Measurements from ENCODE around the gene ZNF438.

ZNF438 gene

DNA sequence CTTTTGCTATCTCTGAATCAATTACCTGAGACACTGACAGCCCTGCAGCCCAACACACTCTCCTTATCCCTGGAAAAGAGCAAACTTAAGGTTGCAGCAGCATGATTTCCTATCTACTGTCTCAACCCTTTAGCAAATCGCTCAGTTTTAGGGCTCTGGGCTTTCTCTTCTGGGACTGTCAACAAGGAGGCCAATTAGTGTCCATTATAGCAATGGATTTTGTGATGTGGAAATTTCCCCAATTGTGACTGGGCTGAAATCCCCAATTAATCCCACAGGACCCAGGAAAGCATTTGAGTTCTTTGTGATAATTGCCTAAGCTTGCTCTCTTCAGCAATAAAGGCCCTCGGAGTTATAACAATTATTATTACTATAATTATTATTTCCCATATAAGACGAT is 197.0 kb downstream of the ZNF438 start:
- no peaks in the 10 kb centered on the region for H3K79me2 ChIP-seq (ENCODE audit: insufficient read depth, low read depth)
- H2AFZ ChIP-seq (ENCODE audit: low read depth): no peak overlapping the region
- TF ChIP-seq, protein P1, sequence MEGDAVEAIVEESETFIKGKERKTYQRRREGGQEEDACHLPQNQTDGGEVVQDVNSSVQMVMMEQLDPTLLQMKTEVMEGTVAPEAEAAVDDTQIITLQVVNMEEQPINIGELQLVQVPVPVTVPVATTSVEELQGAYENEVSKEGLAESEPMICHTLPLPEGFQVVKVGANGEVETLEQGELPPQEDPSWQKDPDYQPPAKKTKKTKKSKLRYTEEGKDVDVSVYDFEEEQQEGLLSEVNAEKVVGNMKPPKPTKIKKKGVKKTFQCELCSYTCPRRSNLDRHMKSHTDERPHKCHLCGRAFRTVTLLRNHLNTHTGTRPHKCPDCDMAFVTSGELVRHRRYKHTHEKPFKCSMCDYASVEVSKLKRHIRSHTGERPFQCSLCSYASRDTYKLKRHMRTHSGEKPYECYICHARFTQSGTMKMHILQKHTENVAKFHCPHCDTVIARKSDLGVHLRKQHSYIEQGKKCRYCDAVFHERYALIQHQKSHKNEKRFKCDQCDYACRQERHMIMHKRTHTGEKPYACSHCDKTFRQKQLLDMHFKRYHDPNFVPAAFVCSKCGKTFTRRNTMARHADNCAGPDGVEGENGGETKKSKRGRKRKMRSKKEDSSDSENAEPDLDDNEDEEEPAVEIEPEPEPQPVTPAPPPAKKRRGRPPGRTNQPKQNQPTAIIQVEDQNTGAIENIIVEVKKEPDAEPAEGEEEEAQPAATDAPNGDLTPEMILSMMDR (conservative IDR thresholded peaks at IDR 0.05; ENCODE audit: low read depth, low read length): no peak
- H3K4me2 ChIP-seq: no peak overlapping the region
- H4K20me1 ChIP-seq (ENCODE audit: insufficient read depth): no peaks in the 10 kb centered on the region
- no peaks in the 10 kb centered on the region for H3K36me3 ChIP-seq (ENCODE audit: insufficient read depth)
- H3K4me1 ChIP-seq (ENCODE audit: low read depth, poor library complexity, severe bottlenecking): no peaks in the 10 kb centered on the region
- H3K4me3 ChIP-seq (IDR thresholded peaks at IDR 0.05; ENCODE audit: insufficient read depth, low read depth, low read length): no peak overlapping the region
- no peak overlapping the region for H3K27ac ChIP-seq
- no peak overlapping the region for H3K9ac ChIP-seq
- no peaks in the 10 kb centered on the region for H3K27me3 ChIP-seq (ENCODE audit: insufficient read depth, low read depth)

DNA sequence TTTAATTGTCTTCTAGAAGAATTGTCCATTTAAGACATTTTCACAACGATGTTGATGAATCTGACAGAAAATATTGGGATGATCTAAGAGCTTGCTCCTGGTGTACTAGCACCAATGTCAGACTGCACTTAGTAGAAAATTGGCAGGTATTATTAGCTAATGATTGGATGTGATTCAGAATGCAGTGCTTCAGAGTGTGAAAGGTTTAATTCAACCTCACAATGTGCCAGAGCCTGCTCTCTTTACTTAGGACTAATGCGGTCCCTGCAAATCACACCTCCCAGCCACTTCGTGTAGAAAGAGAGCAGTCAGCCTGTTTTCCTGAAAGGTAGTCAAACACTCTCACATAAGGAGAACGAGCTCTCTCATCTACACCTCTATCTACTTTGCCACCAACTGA is 197.5 kb downstream of the ZNF438 start:
- Histone ChIP-seq H4K20me1 (ENCODE audit: insufficient read depth) (no peaks in the 10 kb centered on the region), H3K4me3 (IDR thresholded peaks at IDR 0.05; ENCODE audit: insufficient read depth, low read depth, low read length) (no peak overlapping the region), H3K4me2 (no peak overlapping the region), H3K36me3 (ENCODE audit: insufficient read depth) (no peaks in the 10 kb centered on the region), H3K79me2 (ENCODE audit: insufficient read depth, low read depth) (no peaks in the 10 kb centered on the region), H2AFZ (ENCODE audit: low read depth) (no peak overlapping the region), H3K4me1 (ENCODE audit: low read depth, poor library complexity, severe bottlenecking) (no peaks in the 10 kb centered on the region), H3K27ac (no peak overlapping the region), H3K9ac (no peak overlapping the region), H3K27me3 (ENCODE audit: insufficient read depth, low read depth) (no peaks in the 10 kb centered on the region)
- TF ChIP-seq, protein P1 (conservative IDR thresholded peaks at IDR 0.05; ENCODE audit: low read depth, low read length): no peak

DNA sequence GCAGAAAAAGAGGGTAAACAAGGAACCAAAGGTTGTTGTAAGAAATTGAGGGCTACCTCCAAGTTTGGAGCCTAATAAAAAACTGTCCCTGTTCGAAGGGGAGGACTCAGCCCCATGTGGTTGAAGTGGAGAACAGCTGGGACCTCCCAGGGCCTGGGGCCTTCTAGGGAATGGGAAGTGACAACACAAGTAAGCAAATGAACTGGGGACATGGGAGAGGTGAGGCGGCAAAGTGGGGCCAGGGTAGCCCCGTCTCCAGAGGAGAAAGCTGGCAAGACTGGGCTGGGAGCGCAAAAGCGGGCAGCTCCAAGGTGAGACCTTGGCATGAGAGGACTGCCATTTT is 198.1 kb downstream of the ZNF438 start:
- Histone ChIP-seq H3K4me1 (ENCODE audit: low read depth, poor library complexity, severe bottlenecking) (no peaks in the 10 kb centered on the region), H3K36me3 (ENCODE audit: insufficient read depth) (no peaks in the 10 kb centered on the region), H3K27me3 (ENCODE audit: insufficient read depth, low read depth) (no peaks in the 10 kb centered on the region), H4K20me1 (ENCODE audit: insufficient read depth) (no peaks in the 10 kb centered on the region), H3K79me2 (ENCODE audit: insufficient read depth, low read depth) (no peaks in the 10 kb centered on the region), H3K9ac (no peak overlapping the region), H3K4me3 (IDR thresholded peaks at IDR 0.05; ENCODE audit: insufficient read depth, low read depth, low read length) (no peak overlapping the region), H3K4me2 (no peak overlapping the region), H2AFZ (ENCODE audit: low read depth) (no peak overlapping the region), H3K27ac (no peak overlapping the region)
- TF ChIP-seq, protein P1 (conservative IDR thresholded peaks at IDR 0.05; ENCODE audit: low read depth, low read length): no peak

DNA sequence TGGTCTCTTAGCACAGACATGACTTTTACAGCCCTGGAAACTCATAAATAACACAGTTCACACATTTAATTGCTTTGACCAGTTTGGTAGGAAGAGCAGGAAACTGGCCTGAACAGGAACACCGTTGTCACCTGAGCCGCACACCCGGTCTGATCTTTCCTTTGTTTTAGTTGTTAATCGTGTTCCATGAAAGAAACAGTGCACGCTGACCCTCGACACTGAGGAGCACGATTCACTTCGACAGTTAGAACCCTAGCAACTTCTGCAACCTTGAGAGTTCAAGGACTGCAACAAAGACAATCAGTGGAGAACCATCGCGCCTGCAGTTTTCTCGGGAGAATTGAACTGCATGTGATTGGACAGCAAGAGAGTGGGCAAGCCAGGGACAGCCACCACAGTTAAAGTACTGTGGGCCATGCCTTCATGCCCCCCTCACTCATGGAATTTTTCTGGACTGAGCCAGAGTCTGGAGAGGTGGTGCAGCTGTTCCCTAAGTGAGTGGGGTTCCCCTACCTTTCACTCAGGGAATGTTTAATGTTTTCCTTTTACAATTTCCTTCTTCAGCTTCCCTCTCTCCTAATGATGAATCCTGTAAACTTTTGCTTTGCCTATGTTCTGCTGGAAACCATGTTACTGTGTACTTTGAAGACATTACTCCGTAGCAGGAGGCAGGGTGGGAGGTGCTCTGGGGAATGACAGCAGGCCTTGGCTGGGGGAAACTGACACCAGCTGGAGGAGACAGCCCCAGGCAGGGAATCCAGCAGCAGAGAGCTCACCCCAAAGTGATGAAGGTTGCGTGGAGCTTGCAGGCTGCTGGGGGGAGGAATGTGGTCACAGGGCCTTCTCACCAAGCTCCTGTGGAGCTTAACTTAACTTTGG is 198.7 kb downstream of the ZNF438 start:
- H3K79me2 ChIP-seq (ENCODE audit: insufficient read depth, low read depth): no peaks in the 10 kb centered on the region
- H2AFZ ChIP-seq (ENCODE audit: low read depth): no peak overlapping the region
- TF ChIP-seq, protein P1 (conservative IDR thresholded peaks at IDR 0.05; ENCODE audit: low read depth, low read length): no peak
- no peaks in the 10 kb centered on the region for H3K36me3 ChIP-seq (ENCODE audit: insufficient read depth)
- H3K4me3 ChIP-seq (IDR thresholded peaks at IDR 0.05; ENCODE audit: insufficient read depth, low read depth, low read length): no peak overlapping the region
- H4K20me1 ChIP-seq (ENCODE audit: insufficient read depth): no peaks in the 10 kb centered on the region
- H3K27ac ChIP-seq: no peak overlapping the region
- no peak overlapping the region for H3K9ac ChIP-seq
- no peaks in the 10 kb centered on the region for H3K4me1 ChIP-seq (ENCODE audit: low read depth, poor library complexity, severe bottlenecking)
- no peak overlapping the region for H3K4me2 ChIP-seq
- no peaks in the 10 kb centered on the region for H3K27me3 ChIP-seq (ENCODE audit: insufficient read depth, low read depth)
